ENCODE results near the gene MYO15B.

The MYO15B gene

GRCh38 chr17:75587675-75588595 is at the start of gene MYO15B:
Gene MYO15B (plus strand): TSS chr17:75587800. CDS start chr17:75588058, 258 bp downstream.
- Mint-ChIP-seq H3K36me3 (no peaks in the 10 kb centered on the region), H3K9me3 (ENCODE audit: low read depth) (no peaks in the 10 kb centered on the region), H3K27ac (peak within 1 kb of the TSS; percentile 16)

GRCh38 chr17:75539967-75540729 is 47.5 kb upstream of the MYO15B start:
- no peaks in the 10 kb centered on the region for H3K27me3 Mint-ChIP-seq
- no peak overlapping the region for H3K27ac Mint-ChIP-seq
- no peaks in the 10 kb centered on the region for H3K9me3 Mint-ChIP-seq (ENCODE audit: low read depth)
- peaks cover 9% of the 10 kb centered on the region for H3K4me1 Mint-ChIP-seq (ENCODE audit: low read depth)
- no peaks in the 10 kb centered on the region for H3K36me3 Mint-ChIP-seq
- H3K4me3 Mint-ChIP-seq, result no peak overlapping the region

More at GRCh38 chr17:75587675-75588595, at the start of gene MYO15B:
- Mint-ChIP-seq H3K4me3 (peak within 1 kb of the TSS; percentile 73), H3K4me1 (ENCODE audit: low read depth) (peaks cover 11% of the 10 kb centered on the region), H3K27me3 (no peaks in the 10 kb centered on the region)

- Mint-ChIP-seq H3K36me3 (no peaks in the 10 kb centered on the region), H3K27me3 (no peaks in the 10 kb centered on the region), H3K27ac (no peak overlapping the region), H3K9me3 (ENCODE audit: low read depth) (no peaks in the 10 kb centered on the region), H3K4me1 (ENCODE audit: low read depth) (peaks cover 3% of the 10 kb centered on the region), H3K4me3 (no peak overlapping the region)
These were observed 46.6 kb upstream of the MYO15B start for GRCh38 chr17:75540923-75541503.

- H3K36me3 Mint-ChIP-seq, result no peaks in the 10 kb centered on the region
- H3K27me3 Mint-ChIP-seq, result no peaks in the 10 kb centered on the region
- H3K4me3 Mint-ChIP-seq, result no peak overlapping the region
- H3K4me1 Mint-ChIP-seq (ENCODE audit: low read depth), result no peaks in the 10 kb centered on the region
- H3K9me3 Mint-ChIP-seq (ENCODE audit: low read depth), result no peaks in the 10 kb centered on the region
- no peak overlapping the region for H3K27ac Mint-ChIP-seq
These were observed 45.4 kb upstream of the MYO15B start for GRCh38 chr17:75542229-75542628.

GRCh38 chr17:75542728-75543336 is 44.8 kb upstream of the MYO15B start:
- Mint-ChIP-seq H3K9me3 (ENCODE audit: low read depth) (no peaks in the 10 kb centered on the region), H3K36me3 (no peaks in the 10 kb centered on the region), H3K4me3 (no peak overlapping the region), H3K27me3 (no peaks in the 10 kb centered on the region), H3K4me1 (ENCODE audit: low read depth) (no peaks in the 10 kb centered on the region), H3K27ac (no peak overlapping the region)

- Mint-ChIP-seq H3K9me3 (ENCODE audit: low read depth) (no peaks in the 10 kb centered on the region), H3K4me1 (ENCODE audit: low read depth) (no peaks in the 10 kb centered on the region), H3K4me3 (no peak overlapping the region), H3K36me3 (no peaks in the 10 kb centered on the region), H3K27me3 (no peaks in the 10 kb centered on the region), H3K27ac (no peak overlapping the region)
These were observed 43.4 kb upstream of the MYO15B start for GRCh38 chr17:75544250-75544649.

- Mint-ChIP-seq H3K9me3 (ENCODE audit: low read depth) (no peaks in the 10 kb centered on the region), H3K27ac (no peak overlapping the region), H3K36me3 (no peaks in the 10 kb centered on the region), H3K4me1 (ENCODE audit: low read depth) (no peaks in the 10 kb centered on the region), H3K27me3 (no peaks in the 10 kb centered on the region), H3K4me3 (no peak overlapping the region)
These were observed 41.4 kb upstream of the MYO15B start for GRCh38 chr17:75546181-75546580.

DNA sequence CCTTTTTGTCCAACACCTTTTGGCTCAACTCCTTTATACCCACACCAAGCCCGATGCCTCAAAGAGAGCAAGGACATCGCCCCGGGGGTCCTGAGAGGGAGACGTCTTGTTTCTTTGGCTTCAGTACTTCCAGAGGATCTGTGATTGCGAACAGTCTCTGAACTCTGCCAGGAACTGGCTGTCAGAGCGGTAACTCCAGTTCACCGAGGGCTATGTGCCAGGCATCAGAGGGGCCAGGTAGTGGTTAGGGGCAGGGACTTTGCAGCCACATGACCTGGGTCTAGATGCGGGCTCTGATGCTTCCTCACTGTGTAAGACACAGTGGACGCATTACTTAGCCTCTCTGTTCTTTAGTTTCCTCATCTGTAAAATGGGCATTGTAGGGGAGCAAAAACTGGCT is 40.5 kb upstream of the MYO15B start:
- Mint-ChIP-seq H3K27ac (no peak overlapping the region), H3K4me1 (ENCODE audit: low read depth) (no peaks in the 10 kb centered on the region), H3K36me3 (no peaks in the 10 kb centered on the region), H3K4me3 (no peak overlapping the region), H3K9me3 (ENCODE audit: low read depth) (no peaks in the 10 kb centered on the region), H3K27me3 (no peaks in the 10 kb centered on the region)

- H3K9me3 Mint-ChIP-seq (ENCODE audit: low read depth), result no peaks in the 10 kb centered on the region
These were observed 38.8 kb upstream of the MYO15B start for GRCh38 chr17:75548813-75549212.

DNA sequence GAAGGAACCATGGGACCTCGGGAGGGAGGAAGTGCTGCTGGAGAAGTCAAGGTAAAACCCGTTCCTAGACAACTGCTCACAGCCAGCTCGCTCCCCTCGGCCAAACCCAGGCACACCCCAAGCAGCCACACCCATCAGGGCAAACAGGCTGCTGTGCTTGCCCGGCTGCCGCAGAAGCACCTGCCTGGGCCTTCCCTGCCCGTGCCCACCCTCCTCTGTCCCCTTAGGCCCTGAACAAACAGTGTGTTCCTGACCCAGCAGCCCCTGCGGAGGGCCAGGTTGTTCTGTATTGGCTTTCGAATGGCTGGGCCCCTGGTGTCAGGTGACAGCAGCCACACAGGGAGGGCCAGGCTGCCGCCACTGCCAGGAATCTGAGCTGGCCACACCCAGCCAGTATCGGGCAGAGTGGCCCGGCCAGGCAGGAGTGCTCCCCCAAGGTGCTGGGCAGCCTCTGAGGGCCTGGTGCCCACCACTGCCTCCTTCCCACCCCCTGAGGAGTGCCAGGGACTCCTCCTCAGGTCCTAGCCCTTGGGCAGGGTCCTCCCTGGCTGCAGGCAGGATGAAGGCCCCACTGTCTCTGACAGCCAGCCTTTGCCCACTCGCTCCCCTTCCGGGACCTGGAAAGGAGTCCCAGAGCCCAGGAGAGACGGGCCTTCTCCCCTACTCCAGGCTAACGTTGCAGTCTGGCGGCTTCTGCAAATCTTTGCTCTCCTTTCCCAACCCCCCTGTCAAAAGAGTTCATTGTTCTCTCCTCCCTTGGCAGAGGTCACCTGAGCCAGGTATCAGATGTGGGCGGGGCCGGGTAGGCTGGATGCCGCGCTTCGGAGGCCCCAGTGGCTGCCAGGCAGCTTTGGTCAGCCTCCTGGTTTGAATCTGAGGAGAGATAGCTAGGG is 38.1 kb upstream of the MYO15B start:
- Mint-ChIP-seq H3K4me3 (no peak overlapping the region), H3K36me3 (no peaks in the 10 kb centered on the region), H3K27ac (no peak overlapping the region), H3K9me3 (ENCODE audit: low read depth) (no peaks in the 10 kb centered on the region), H3K27me3 (no peaks in the 10 kb centered on the region), H3K4me1 (ENCODE audit: low read depth) (no peaks in the 10 kb centered on the region)

More at GRCh38 chr17:75548813-75549212, 38.8 kb upstream of the MYO15B start:
- no peaks in the 10 kb centered on the region for H3K36me3 Mint-ChIP-seq
- no peak overlapping the region for H3K27ac Mint-ChIP-seq
- no peak overlapping the region for H3K4me3 Mint-ChIP-seq
- no peaks in the 10 kb centered on the region for H3K4me1 Mint-ChIP-seq (ENCODE audit: low read depth)
- H3K27me3 Mint-ChIP-seq, result no peaks in the 10 kb centered on the region

GRCh38 chr17:75550139-75550465 is 37.5 kb upstream of the MYO15B start:
- Mint-ChIP-seq H3K4me3 (no peak overlapping the region), H3K4me1 (ENCODE audit: low read depth) (no peaks in the 10 kb centered on the region), H3K27ac (no peak overlapping the region), H3K27me3 (no peaks in the 10 kb centered on the region), H3K9me3 (ENCODE audit: low read depth) (no peaks in the 10 kb centered on the region), H3K36me3 (no peaks in the 10 kb centered on the region)

GRCh38 chr17:75551266-75551665 is 36.3 kb upstream of the MYO15B start:
- H3K4me1 Mint-ChIP-seq (ENCODE audit: low read depth), result no peaks in the 10 kb centered on the region
- H3K27me3 Mint-ChIP-seq, result no peaks in the 10 kb centered on the region
- no peak overlapping the region for H3K4me3 Mint-ChIP-seq
- no peaks in the 10 kb centered on the region for H3K36me3 Mint-ChIP-seq
- H3K9me3 Mint-ChIP-seq (ENCODE audit: low read depth), result no peaks in the 10 kb centered on the region
- H3K27ac Mint-ChIP-seq, result no peak overlapping the region

- H3K27ac Mint-ChIP-seq, result no peak overlapping the region
- H3K36me3 Mint-ChIP-seq, result no peaks in the 10 kb centered on the region
- H3K4me3 Mint-ChIP-seq, result no peak overlapping the region
- no peaks in the 10 kb centered on the region for H3K9me3 Mint-ChIP-seq (ENCODE audit: low read depth)
- H3K27me3 Mint-ChIP-seq, result no peaks in the 10 kb centered on the region
- no peaks in the 10 kb centered on the region for H3K4me1 Mint-ChIP-seq (ENCODE audit: low read depth)
These were observed 34.9 kb upstream of the MYO15B start for GRCh38 chr17:75552425-75553294.
